IMR-90 (cell line): ENCODE data around the gene DPY19L1. TPM values are rescaled to one million over a fixed set of nuclear protein-coding genes. Genes with fewer than 3 reads are reported as not detected.
"Not testable (repeated sequence)": the region's sequence is repeated elsewhere in the genome, so short reads cannot be mapped to it uniquely, and the experiment has no call there.

Source experiments
- ATAC-seq: fragments of 200-7000 bp; cut with Tn5 transposase; 2 replicates; pipeline ENCODE4 v1.9.1; 2020; ENCODE audit warnings: low read depth, mild to moderate bottlenecking, moderate library complexity
- BruUV-seq: library from RNA; stranded (reverse); fragments of 400-500 nt; replicated peaks from 2 replicates; lab custom pipeline; 2021; lab: Mats Ljungman, UMichigan
- CTCF ChIA-PET: fragments of 300-600 bp; formaldehyde crosslinking; extraction: SDS; loops from one replicate; lab custom pipeline; 2021; ENCODE audit warnings: antibody characterized with exemption; lab: Yijun Ruan, JAX
- POLR2A ChIA-PET: fragments of 300-600 bp; sonication (Branson Sonifier 250); formaldehyde crosslinking; loops from one replicate; lab custom pipeline; 2022; ENCODE audit warnings: antibody characterized with exemption; ENCODE audit not compliant: unreplicated experiment; lab: Charles Lee
- DNase-seq: peaks from one replicate; pipeline ENCODE4 v3.0.0; 2013
- H2AFZ ChIP-seq: replicated peaks from 2 replicates; pipeline ENCODE3; 2013; ENCODE audit warnings: low read length, mild to moderate bottlenecking; ENCODE audit not compliant: poor library complexity
- H2AK5ac ChIP-seq: 2 replicates; pipeline ENCODE4 v1.6.1; 2013; ENCODE audit warnings: low read depth, low read length, inconsistent platforms
- H2AK9ac ChIP-seq: replicated peaks from 2 replicates; pipeline ENCODE3; 2013; ENCODE audit warnings: mild to moderate bottlenecking, low read depth, low read length, moderate library complexity; ENCODE audit not compliant: poor library complexity
- H2BK120ac ChIP-seq: 2 replicates; pipeline ENCODE4 v1.6.1; 2013; ENCODE audit warnings: low read depth, low read length, inconsistent platforms
- H2BK15ac ChIP-seq: 3 replicates; pipeline ENCODE4 v1.6.1; 2013; ENCODE audit warnings: low read depth, low read length, inconsistent platforms
- H2BK20ac ChIP-seq: 2 replicates; pipeline ENCODE4 v1.6.1; 2013; ENCODE audit warnings: low read depth, mild to moderate bottlenecking, inconsistent platforms, low read length, moderate library complexity
- H2BK5ac ChIP-seq: 2 replicates; pipeline ENCODE4 v1.6.1; 2013; ENCODE audit warnings: mild to moderate bottlenecking, low read depth, low read length, inconsistent platforms; ENCODE audit not compliant: poor library complexity, severe bottlenecking
- H3K14ac ChIP-seq: replicated peaks from 2 replicates; pipeline ENCODE4 v1.6.1; 2013; ENCODE audit warnings: low read depth, low read length, inconsistent platforms
- H3K18ac ChIP-seq: 2 replicates; pipeline ENCODE4 v1.6.1; 2013; ENCODE audit warnings: low read depth, low read length, control low read depth
- H3K23ac ChIP-seq: 2 replicates; pipeline ENCODE4 v1.6.1; 2013; ENCODE audit warnings: low read depth, low read length, inconsistent platforms
- H3K27ac ChIP-seq: 2 replicates; pipeline ENCODE4 v1.5.1; 2013; ENCODE audit warnings: mild to moderate bottlenecking, control low read depth, low read length; ENCODE audit not compliant: insufficient read depth
- H3K27me3 ChIP-seq: 2 replicates; pipeline ENCODE4 v1.6.1; 2013; ENCODE audit warnings: low read length; ENCODE audit not compliant: control insufficient read depth, insufficient read depth
- H3K36me3 ChIP-seq: 2 replicates; pipeline ENCODE4 v1.6.1; 2013; ENCODE audit warnings: low read length, mixed read lengths; ENCODE audit not compliant: control insufficient read depth, insufficient read depth
- H3K4ac ChIP-seq: 2 replicates; pipeline ENCODE4 v1.6.1; 2013; ENCODE audit warnings: low read depth, low read length, inconsistent platforms
- H3K4me1 ChIP-seq: 2 replicates; pipeline ENCODE4 v1.6.1; 2013; ENCODE audit warnings: low read length, mixed read lengths; ENCODE audit not compliant: control insufficient read depth, insufficient read depth
- H3K4me2 ChIP-seq: 2 replicates; pipeline ENCODE4 v1.6.1; 2013; ENCODE audit warnings: low read depth, mild to moderate bottlenecking, control low read depth, low read length, moderate library complexity
- H3K4me3 ChIP-seq: 2 replicates; pipeline ENCODE4 v1.5.1; 2013; ENCODE audit warnings: low read depth, mild to moderate bottlenecking, control low read depth, low read length, moderate library complexity; ENCODE audit not compliant: insufficient read depth
- H3K56ac ChIP-seq: 2 replicates; pipeline ENCODE4 v1.6.1; 2013; ENCODE audit warnings: low read length, inconsistent platforms; ENCODE audit not compliant: insufficient read depth; ENCODE audit errors: extremely low read depth
- H3K79me1 ChIP-seq, 2 experiments: 2 replicates each; pipeline ENCODE4 v1.6.1; 2013; ENCODE audit warnings: low read length in 2 of 2, inconsistent platforms in 1 of 2, low read depth in 1 of 2
- H3K9ac ChIP-seq: 2 replicates; pipeline ENCODE4 v1.6.1; 2013; ENCODE audit warnings: low read depth, low read length, control low read depth
- H3K9me1 ChIP-seq: 2 replicates; pipeline ENCODE4 v1.6.1; 2013; ENCODE audit warnings: low read length, inconsistent platforms; ENCODE audit not compliant: insufficient read depth
- H3K9me3 ChIP-seq: 2 replicates; pipeline ENCODE4 v1.6.1; 2013; ENCODE audit warnings: low read length; ENCODE audit not compliant: control insufficient read depth, insufficient read depth
- H4K20me1 ChIP-seq: 2 replicates; pipeline ENCODE4 v1.6.1; 2013; ENCODE audit warnings: low read length, inconsistent platforms; ENCODE audit not compliant: insufficient read depth
- H4K5ac ChIP-seq: 2 replicates; pipeline ENCODE4 v1.6.1; 2013; ENCODE audit warnings: mild to moderate bottlenecking, low read depth, low read length, control low read depth
- H4K8ac ChIP-seq, 2 experiments: 2 replicates each; pipeline ENCODE4 v1.6.1; 2013; ENCODE audit warnings: low read depth in 2 of 2, low read length in 2 of 2, control low read depth in 1 of 2, inconsistent platforms in 1 of 2
- H4K91ac ChIP-seq: 2 replicates; pipeline ENCODE4 v1.6.1; 2013; ENCODE audit warnings: low read depth, low read length, inconsistent platforms; ENCODE audit not compliant: insufficient read depth
- CEBPB ChIP-seq: IDR thresholded peaks from 2 replicates; pipeline ENCODE4 v1.6.1; 2012; ENCODE audit warnings: low read depth, low read length, improper control_type of control experiment
- CTCF ChIP-seq: conservative IDR thresholded peaks from 2 replicates; pipeline ENCODE4 v1.5.1; 2012; ENCODE audit warnings: mild to moderate bottlenecking, low read depth, low read length, improper control_type of control experiment
- RAD21 ChIP-seq: IDR thresholded peaks from 2 replicates; pipeline ENCODE4 v1.6.1; 2012; ENCODE audit warnings: low read length, improper control_type of control experiment
- WGBS, 2 experiments: methylation state at CpG; one replicate each; pipeline versions ENCODE4 v1.1.5 to v1.1.7; 2013; ENCODE audit warnings: missing lambda C conversion rate in 2 of 2; ENCODE audit not compliant: insufficient read length in 1 of 2; ENCODE audit errors: extremely low coverage in 2 of 2; 5-methylcytosine and 5-hydroxymethylcytosine counted together
- dilution Hi-C: fragments of 300-500 bp; cut with HindIII; formaldehyde crosslinking; loops from one replicate; pipeline ENCODE4 v1.14.3; 2018; ENCODE audit warnings: low sequenced_read_pairs; ENCODE audit not compliant: unreplicated experiment
- in situ Hi-C: fragments of 300-500 bp; cut with MboI; formaldehyde crosslinking; loops from 3 replicates; pipeline ENCODE4 v1.14.3; 2019; ENCODE audit warnings: low sequenced_read_pairs, inconsistent platforms, mixed read lengths
- intact Hi-C: fragments of 100-400 bp; cut with micrococcal nuclease; formaldehyde crosslinking; loops from 2 replicates; pipeline ENCODE4 v1.10.0; 2022
- polyA plus RNA-seq, 3 experiments: library from polyadenylated mRNA; depleted of rRNA; stranded (reverse); fragments of >200 nt; gene quantifications; 2 replicates each; pipeline ENCODE4 v1.2.3, GENCODE V29; 2012; ENCODE audit warnings: low replicate concordance in 1 of 3
- total RNA-seq: library from RNA; depleted of rRNA; stranded (reverse); fragments of >200 nt; gene quantifications from 2 replicates; pipeline ENCODE4 v1.2.3, GENCODE V29; 2012

The DPY19L1 gene
- total and polyA plus RNA-seq, 2 of the 4 experiments (the other 2 are of a cell fraction) = 12.1 to 12.2 TPM

- H3K4me2 ChIP-seq, H4K5ac ChIP-seq, BruUV-seq, H3K18ac ChIP-seq, H4K20me1 ChIP-seq, H4K91ac ChIP-seq, H2AK5ac ChIP-seq, H3K9me1 ChIP-seq, H3K27me3 ChIP-seq, H2BK15ac ChIP-seq, H3K23ac ChIP-seq, H2AFZ ChIP-seq, H3K9me3 ChIP-seq, H3K4ac ChIP-seq, H3K14ac ChIP-seq, H2BK20ac ChIP-seq, H3K56ac ChIP-seq, POLR2A ChIA-PET, H3K4me3 ChIP-seq, H3K9ac ChIP-seq, H2AK9ac ChIP-seq, dilution Hi-C loops, H2BK120ac ChIP-seq, H3K36me3 ChIP-seq, H4K8ac ChIP-seq, H3K27ac ChIP-seq, H3K4me1 ChIP-seq, H2BK5ac ChIP-seq, H3K79me1 ChIP-seq: not testable (repeated sequence)
- WGBS, 2 experiments = 0% methylated on average over 3 of the region's 14 CpGs; no CpG with 5 or more reads in 1 of the 2 experiments
- in situ Hi-C loops (loop anchor here (25.0 kb wide), 1 partner anchor 464 kb away; no protein-coding TSS in a partner anchor), intact Hi-C loops (loop anchor here (5.0 to 10.0 kb wide), 3 partner anchors 462 to 904 kb away; no protein-coding TSS in a partner anchor)
- CTCF ChIA-PET = interaction anchor here (0.7 kb wide), 1 partner anchor 523 kb away, joined by 3 read pairs; no protein-coding TSS in a partner anchor
- TF ChIP-seq CTCF = peak; percentile 22; the same call in 1 of the 2 replicates
- peak; percentile 66 for TF ChIP-seq CEBPB
- peak; percentile 17; the same call in 1 of the 2 replicates for TF ChIP-seq RAD21
- DNase-seq (peak; percentile 32), ATAC-seq (peak; percentile 72)
Observed at GRCh38 chr7:35072950-35073827, 35.9 kb upstream of the DPY19L1 start.

DNA sequence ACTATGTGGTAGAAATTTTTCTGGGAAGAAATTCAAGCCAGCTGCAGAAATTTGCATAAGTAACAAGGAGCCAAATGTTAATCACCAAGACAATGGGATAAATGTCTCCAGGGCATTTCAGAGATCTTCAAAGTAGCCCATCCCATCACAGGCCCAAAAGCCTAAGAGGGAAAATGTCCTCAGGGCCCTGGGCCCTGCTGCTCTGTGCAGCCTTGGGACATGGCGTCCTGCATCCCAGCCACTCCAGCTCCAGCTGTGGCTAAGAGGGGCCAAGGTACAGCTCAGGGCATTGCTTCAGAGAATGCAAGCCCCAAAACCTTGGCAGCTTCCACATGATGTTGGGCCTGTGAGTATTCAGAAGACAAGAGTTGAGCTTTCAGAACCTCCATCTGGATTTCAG lies 31.8 kb upstream of the DPY19L1 start:
- H3K56ac ChIP-seq, ATAC-seq, dilution Hi-C loops, H3K4ac ChIP-seq, H3K27me3 ChIP-seq, H3K27ac ChIP-seq, H2AK5ac ChIP-seq, DNase-seq, BruUV-seq, intact Hi-C loops, H4K5ac ChIP-seq, H2BK15ac ChIP-seq, H4K91ac ChIP-seq, H2AK9ac ChIP-seq, H3K4me2 ChIP-seq, H2BK120ac ChIP-seq, H3K9me3 ChIP-seq, H3K4me3 ChIP-seq, H3K14ac ChIP-seq, H4K8ac ChIP-seq, H3K23ac ChIP-seq, H3K36me3 ChIP-seq, H4K20me1 ChIP-seq, H2AFZ ChIP-seq, H3K79me1 ChIP-seq, H3K4me1 ChIP-seq, CTCF ChIA-PET, H2BK5ac ChIP-seq, H3K9me1 ChIP-seq, H3K18ac ChIP-seq, H2BK20ac ChIP-seq, POLR2A ChIA-PET, H3K9ac ChIP-seq: not testable (repeated sequence)
- in situ Hi-C loops = loop anchor here (25.0 kb wide), 1 partner anchor 468 kb away; no protein-coding TSS in a partner anchor
- WGBS, 2 experiments = no CpG with 5 or more reads among the region's 1 CpG
